MM.1S (cell line): ENCODE measurements around the gene UBL5.
"Not testable (repeated sequence)": the region's sequence is repeated elsewhere in the genome, so short reads cannot be mapped to it uniquely, and the experiment has no call there.

ENCODE experiments used
- EZH2 ChIP-seq: fragments of 300-600 bp; sonication (generic); optimal IDR thresholded peaks from 2 replicates; pipeline ENCODE3; 2017; ENCODE audit warnings: low read depth, mild to moderate bottlenecking, antibody characterized with exemption, low read length, mixed read lengths
- EZH2phosphoT487 ChIP-seq: fragments of 300-600 bp; sonication (generic); IDR thresholded peaks from 2 replicates; pipeline ENCODE4 v1.6.1; 2018; ENCODE audit warnings: antibody characterized with exemption, low read length
- TF ChIP-seq, protein P1 (sequence below): fragments of 300-600 bp; sonication (generic); IDR thresholded peaks from 2 replicates; pipeline ENCODE4 v1.5.1; 2016; ENCODE audit warnings: antibody characterized with exemption, low read length, mixed read lengths

GRCh38 chr19:9791073-9791367 is 36.7 kb upstream of the UBL5 start:
- TF ChIP-seq, protein P1, sequence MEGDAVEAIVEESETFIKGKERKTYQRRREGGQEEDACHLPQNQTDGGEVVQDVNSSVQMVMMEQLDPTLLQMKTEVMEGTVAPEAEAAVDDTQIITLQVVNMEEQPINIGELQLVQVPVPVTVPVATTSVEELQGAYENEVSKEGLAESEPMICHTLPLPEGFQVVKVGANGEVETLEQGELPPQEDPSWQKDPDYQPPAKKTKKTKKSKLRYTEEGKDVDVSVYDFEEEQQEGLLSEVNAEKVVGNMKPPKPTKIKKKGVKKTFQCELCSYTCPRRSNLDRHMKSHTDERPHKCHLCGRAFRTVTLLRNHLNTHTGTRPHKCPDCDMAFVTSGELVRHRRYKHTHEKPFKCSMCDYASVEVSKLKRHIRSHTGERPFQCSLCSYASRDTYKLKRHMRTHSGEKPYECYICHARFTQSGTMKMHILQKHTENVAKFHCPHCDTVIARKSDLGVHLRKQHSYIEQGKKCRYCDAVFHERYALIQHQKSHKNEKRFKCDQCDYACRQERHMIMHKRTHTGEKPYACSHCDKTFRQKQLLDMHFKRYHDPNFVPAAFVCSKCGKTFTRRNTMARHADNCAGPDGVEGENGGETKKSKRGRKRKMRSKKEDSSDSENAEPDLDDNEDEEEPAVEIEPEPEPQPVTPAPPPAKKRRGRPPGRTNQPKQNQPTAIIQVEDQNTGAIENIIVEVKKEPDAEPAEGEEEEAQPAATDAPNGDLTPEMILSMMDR, result not testable (repeated sequence)
- TF ChIP-seq EZH2, EZH2phosphoT487: not testable (repeated sequence)
